Measurements from ENCODE around the gene POP5.

The POP5 gene

GRCh38 chr12:120537856-120538220, 43.4 kb downstream of the POP5 start:
- Histone ChIP-seq H3K9me3 (ENCODE audit: low read length) (no peaks in the 10 kb centered on the region), H3K4me3 (ENCODE audit: low read depth, low read length, poor library complexity, severe bottlenecking) (peak overlapping the region; percentile 90), H3K27ac (ENCODE audit: low read depth, low read length, poor library complexity, severe bottlenecking) (peak overlapping the region; percentile 75), H3K36me3 (ENCODE audit: insufficient read depth, low read length) (peaks cover 55% of the 10 kb centered on the region), H3K9me2 (ENCODE audit: low read depth, low read length) (no peaks in the 10 kb centered on the region), H3K4me2 (ENCODE audit: low read length) (peak overlapping the region; percentile 96), H3K9ac (ENCODE audit: low read length) (peak overlapping the region; percentile 88), H3K4me1 (ENCODE audit: insufficient read depth, low read length, severe bottlenecking) (peaks cover 47% of the 10 kb centered on the region), H4K20me1 (ENCODE audit: insufficient read depth, low read length) (no peaks in the 10 kb centered on the region), H3F3A (ENCODE audit: insufficient read depth, low read length) (0 out of 2 replicates have a peak, but pooled peaks cover 6% of the 10 kb centered on the region), H2AFZ (ENCODE audit: low read length) (no peak overlapping the region), H3K79me2 (ENCODE audit: insufficient read depth, low read length) (peaks cover 78% of the 10 kb centered on the region), H3K27me3 (ENCODE audit: insufficient read depth, low read length) (no peaks in the 10 kb centered on the region)
- no peak for TF ChIP-seq CTCF (IDR thresholded peaks at IDR 0.05; ENCODE audit: low read length)
- no peak for TF ChIP-seq EZH2 (IDR thresholded peaks at IDR 0.05; ENCODE audit: borderline replicate concordance, low read length)

DNA sequence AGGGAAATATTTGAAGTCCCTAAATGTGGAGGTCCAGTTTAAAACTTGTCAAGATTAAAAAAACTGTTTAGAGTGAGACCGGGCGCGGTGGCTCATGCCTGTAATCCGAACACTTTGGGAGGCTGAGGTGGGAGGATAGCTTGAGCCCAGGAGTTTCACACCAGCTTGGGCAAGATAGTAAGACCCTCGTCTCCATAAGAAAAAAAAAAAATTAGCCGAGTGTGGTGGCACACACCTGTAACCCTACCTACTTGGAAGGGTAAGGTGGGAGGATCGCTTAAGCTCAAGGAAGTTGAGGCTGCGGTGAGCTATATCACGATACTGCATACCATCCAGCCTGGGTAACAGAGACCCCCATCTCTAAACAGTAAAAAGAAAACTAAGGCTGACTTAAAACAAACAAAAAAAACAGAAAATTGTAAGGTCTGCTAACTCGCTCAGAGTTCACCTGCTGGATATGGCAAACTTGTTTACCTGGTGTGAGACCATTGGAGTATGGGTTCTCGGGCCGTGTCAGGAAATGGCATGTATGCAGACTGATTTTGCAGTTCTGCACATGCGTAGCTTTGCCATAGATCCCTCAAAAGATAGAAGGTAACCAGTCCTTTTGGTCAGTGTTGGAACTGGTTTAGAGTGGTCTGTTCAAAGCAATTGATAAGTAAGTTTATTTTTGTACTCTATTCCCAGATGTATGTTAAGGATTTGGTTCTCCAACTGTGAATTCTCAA, 45.0 kb downstream of the POP5 start:
- peaks cover 63% of the 10 kb centered on the region for H3K79me2 ChIP-seq (ENCODE audit: insufficient read depth, low read length)
- peak overlapping the region; percentile 90 for H3K4me3 ChIP-seq (ENCODE audit: low read depth, low read length, poor library complexity, severe bottlenecking)
- peaks cover 40% of the 10 kb centered on the region for H3K36me3 ChIP-seq (ENCODE audit: insufficient read depth, low read length)
- peaks cover 53% of the 10 kb centered on the region for H3K4me1 ChIP-seq (ENCODE audit: insufficient read depth, low read length, severe bottlenecking)
- H3K27me3 ChIP-seq (ENCODE audit: insufficient read depth, low read length): no peaks in the 10 kb centered on the region
- H3K9ac ChIP-seq (ENCODE audit: low read length): peak overlapping the region; percentile 88
- 0 out of 2 replicates have a peak, but pooled peaks cover 10% of the 10 kb centered on the region for H3F3A ChIP-seq (ENCODE audit: insufficient read depth, low read length)
- no peak for TF ChIP-seq CTCF (IDR thresholded peaks at IDR 0.05; ENCODE audit: low read length)
- TF ChIP-seq EZH2 (IDR thresholded peaks at IDR 0.05; ENCODE audit: borderline replicate concordance, low read length): no peak
- no peak overlapping the region for H2AFZ ChIP-seq (ENCODE audit: low read length)
- H3K27ac ChIP-seq (ENCODE audit: low read depth, low read length, poor library complexity, severe bottlenecking): peak overlapping the region; percentile 75
- H3K9me2 ChIP-seq (ENCODE audit: low read depth, low read length): no peaks in the 10 kb centered on the region
- H3K9me3 ChIP-seq (ENCODE audit: low read length): no peaks in the 10 kb centered on the region
- no peaks in the 10 kb centered on the region for H4K20me1 ChIP-seq (ENCODE audit: insufficient read depth, low read length)
- H3K4me2 ChIP-seq (ENCODE audit: low read length): peak overlapping the region; percentile 96

DNA sequence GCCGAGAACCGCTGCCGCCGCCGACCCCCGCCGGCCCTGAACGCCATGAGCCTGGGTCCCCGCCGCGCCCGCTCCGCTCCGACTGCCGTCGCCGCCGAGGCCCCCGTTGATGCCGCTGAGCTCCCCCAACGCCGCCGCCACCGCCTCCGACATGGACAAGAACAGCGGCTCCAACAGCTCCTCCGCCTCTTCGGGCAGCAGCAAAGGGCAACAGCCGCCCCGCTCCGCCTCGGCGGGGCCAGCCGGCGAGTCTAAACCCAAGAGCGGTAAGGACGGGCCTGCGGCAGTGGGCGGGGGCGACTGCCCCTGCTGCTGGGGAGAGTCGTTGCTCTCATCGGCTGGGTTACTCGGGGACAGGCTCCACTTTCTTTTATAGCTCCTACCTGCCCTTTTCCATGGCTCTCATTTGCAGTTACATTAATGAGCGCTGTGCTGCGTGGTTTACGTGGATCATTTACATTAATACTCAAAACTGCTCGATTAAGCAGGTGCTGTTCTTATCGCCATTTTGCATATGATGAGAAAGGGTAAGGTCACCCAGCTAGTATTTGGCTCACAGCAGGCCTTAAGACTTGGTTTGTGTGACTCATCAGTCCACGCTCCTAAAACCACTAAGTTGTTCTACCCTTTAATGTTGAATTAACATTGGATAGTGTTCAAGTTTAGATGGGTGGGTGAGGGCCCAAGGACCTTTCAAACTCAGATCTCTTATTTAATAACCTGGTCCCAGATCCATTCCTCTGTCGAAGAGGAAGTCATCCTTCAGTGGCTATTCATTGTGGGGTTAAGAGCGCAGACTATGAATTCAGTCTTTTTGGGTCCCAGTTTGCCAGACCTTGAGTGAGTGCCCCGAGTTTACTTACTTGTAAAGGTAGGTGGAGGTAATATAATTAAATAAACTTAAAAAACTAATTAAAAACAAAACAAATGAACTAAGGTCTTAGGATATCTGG, 46.2 kb downstream of the POP5 start:
- H3K27me3 ChIP-seq (ENCODE audit: insufficient read depth, low read length): no peaks in the 10 kb centered on the region
- peaks cover 56% of the 10 kb centered on the region for H3K4me1 ChIP-seq (ENCODE audit: insufficient read depth, low read length, severe bottlenecking)
- H3K4me3 ChIP-seq (ENCODE audit: low read depth, low read length, poor library complexity, severe bottlenecking): peak overlapping the region; percentile 90
- no peaks in the 10 kb centered on the region for H3K9me3 ChIP-seq (ENCODE audit: low read length)
- H3K4me2 ChIP-seq (ENCODE audit: low read length): peak overlapping the region; percentile 96
- peak; percentile 7; the same call in 1 of the 2 replicates for TF ChIP-seq CTCF (IDR thresholded peaks at IDR 0.05; ENCODE audit: low read length)
- TF ChIP-seq EZH2 (IDR thresholded peaks at IDR 0.05; ENCODE audit: borderline replicate concordance, low read length): no peak
- H3K9ac ChIP-seq (ENCODE audit: low read length): peak overlapping the region; percentile 88
- H3F3A ChIP-seq (ENCODE audit: insufficient read depth, low read length): 0 out of 2 replicates have a peak, but pooled peaks cover 10% of the 10 kb centered on the region
- H3K9me2 ChIP-seq (ENCODE audit: low read depth, low read length): no peaks in the 10 kb centered on the region
- peaks cover 51% of the 10 kb centered on the region for H3K79me2 ChIP-seq (ENCODE audit: insufficient read depth, low read length)
- H2AFZ ChIP-seq (ENCODE audit: low read length): no peak overlapping the region
- H3K36me3 ChIP-seq (ENCODE audit: insufficient read depth, low read length): peaks cover 27% of the 10 kb centered on the region
- no peaks in the 10 kb centered on the region for H4K20me1 ChIP-seq (ENCODE audit: insufficient read depth, low read length)
- H3K27ac ChIP-seq (ENCODE audit: low read depth, low read length, poor library complexity, severe bottlenecking): peak overlapping the region; percentile 75
